ENCODE data around the gene MCM5. TPM values are rescaled to one million over a fixed set of nuclear protein-coding genes. Genes with fewer than 3 reads are reported as not detected.

The MCM5 gene
- total and polyA plus RNA-seq, 2 of the 13 experiments (the other 11 are each of a cell fraction or from before 2014, with no cell fraction given), result 40.2 to 93.5 TPM

DNA sequence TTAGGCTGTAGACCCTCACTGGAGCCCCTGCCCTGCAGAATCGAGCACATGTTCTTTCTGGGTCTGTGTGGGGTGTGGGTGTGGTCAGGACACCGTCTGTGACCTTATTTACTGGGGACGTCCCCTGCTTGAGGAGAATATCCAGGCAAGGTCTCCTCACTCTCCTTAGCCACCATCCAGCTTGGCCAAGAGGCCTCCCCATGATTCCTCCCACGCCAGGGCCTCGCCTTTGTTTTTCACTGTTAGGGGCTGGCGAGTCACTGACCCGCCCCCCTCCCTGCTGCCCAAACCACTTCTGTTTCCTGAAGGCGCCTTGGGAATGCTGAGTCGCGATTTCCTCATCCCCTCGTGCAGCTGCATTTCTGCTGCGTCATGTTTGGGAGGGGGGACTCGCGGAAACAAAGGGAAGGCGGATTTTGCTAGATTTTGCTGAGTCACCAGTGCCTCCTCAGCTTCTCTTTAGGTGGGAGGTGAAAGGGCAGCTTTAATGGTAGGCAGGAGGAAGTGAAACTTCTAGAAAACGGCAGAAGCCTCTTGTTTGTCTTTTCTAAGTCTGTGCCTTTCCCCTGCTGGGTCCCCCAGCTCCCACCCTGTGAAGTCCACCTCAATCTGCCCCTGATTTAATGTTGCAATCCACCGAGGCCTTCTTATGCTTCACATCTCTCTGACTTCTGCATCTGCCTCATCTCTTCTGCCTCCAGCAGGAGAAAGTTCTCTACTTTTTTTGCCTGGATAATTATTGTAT, 23.0 kb upstream of the MCM5 start (continued):
- TF ChIP-seq, protein P1, sequence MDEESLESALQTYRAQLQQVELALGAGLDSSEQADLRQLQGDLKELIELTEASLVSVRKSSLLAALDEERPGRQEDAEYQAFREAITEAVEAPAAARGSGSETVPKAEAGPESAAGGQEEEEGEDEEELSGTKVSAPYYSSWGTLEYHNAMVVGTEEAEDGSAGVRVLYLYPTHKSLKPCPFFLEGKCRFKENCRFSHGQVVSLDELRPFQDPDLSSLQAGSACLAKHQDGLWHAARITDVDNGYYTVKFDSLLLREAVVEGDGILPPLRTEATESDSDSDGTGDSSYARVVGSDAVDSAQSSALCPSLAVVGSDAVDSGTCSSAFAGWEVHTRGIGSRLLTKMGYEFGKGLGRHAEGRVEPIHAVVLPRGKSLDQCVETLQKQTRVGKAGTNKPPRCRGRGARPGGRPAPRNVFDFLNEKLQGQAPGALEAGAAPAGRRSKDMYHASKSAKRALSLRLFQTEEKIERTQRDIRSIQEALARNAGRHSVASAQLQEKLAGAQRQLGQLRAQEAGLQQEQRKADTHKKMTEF (CRISPR knock-in tag; IDR thresholded peaks at IDR 0.05), result peak; percentile 89; the same call in 1 of the 2 replicates
- TF ChIP-seq, protein P2, sequence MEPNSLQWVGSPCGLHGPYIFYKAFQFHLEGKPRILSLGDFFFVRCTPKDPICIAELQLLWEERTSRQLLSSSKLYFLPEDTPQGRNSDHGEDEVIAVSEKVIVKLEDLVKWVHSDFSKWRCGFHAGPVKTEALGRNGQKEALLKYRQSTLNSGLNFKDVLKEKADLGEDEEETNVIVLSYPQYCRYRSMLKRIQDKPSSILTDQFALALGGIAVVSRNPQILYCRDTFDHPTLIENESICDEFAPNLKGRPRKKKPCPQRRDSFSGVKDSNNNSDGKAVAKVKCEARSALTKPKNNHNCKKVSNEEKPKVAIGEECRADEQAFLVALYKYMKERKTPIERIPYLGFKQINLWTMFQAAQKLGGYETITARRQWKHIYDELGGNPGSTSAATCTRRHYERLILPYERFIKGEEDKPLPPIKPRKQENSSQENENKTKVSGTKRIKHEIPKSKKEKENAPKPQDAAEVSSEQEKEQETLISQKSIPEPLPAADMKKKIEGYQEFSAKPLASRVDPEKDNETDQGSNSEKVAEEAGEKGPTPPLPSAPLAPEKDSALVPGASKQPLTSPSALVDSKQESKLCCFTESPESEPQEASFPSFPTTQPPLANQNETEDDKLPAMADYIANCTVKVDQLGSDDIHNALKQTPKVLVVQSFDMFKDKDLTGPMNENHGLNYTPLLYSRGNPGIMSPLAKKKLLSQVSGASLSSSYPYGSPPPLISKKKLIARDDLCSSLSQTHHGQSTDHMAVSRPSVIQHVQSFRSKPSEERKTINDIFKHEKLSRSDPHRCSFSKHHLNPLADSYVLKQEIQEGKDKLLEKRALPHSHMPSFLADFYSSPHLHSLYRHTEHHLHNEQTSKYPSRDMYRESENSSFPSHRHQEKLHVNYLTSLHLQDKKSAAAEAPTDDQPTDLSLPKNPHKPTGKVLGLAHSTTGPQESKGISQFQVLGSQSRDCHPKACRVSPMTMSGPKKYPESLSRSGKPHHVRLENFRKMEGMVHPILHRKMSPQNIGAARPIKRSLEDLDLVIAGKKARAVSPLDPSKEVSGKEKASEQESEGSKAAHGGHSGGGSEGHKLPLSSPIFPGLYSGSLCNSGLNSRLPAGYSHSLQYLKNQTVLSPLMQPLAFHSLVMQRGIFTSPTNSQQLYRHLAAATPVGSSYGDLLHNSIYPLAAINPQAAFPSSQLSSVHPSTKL (CRISPR knock-in tag; IDR thresholded peaks at IDR 0.05), result peak; percentile 94
- TF ChIP-seq, protein P3, sequence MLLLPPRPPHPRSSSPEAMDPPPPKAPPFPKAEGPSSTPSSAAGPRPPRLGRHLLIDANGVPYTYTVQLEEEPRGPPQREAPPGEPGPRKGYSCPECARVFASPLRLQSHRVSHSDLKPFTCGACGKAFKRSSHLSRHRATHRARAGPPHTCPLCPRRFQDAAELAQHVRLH (CRISPR knock-in tag; IDR thresholded peaks at IDR 0.05; ENCODE audit: borderline replicate concordance, low read depth), result peak; percentile 74; the same call in 1 of the 2 replicates
- peak; percentile 67 for TF ChIP-seq THAP11 (CRISPR knock-in tag; IDR thresholded peaks at IDR 0.05)
- peak; percentile 82; the same call in 1 of the 2 replicates for TF ChIP-seq HOXA3 (CRISPR knock-in tag; IDR thresholded peaks at IDR 0.05)
- TF ChIP-seq, protein P4, sequence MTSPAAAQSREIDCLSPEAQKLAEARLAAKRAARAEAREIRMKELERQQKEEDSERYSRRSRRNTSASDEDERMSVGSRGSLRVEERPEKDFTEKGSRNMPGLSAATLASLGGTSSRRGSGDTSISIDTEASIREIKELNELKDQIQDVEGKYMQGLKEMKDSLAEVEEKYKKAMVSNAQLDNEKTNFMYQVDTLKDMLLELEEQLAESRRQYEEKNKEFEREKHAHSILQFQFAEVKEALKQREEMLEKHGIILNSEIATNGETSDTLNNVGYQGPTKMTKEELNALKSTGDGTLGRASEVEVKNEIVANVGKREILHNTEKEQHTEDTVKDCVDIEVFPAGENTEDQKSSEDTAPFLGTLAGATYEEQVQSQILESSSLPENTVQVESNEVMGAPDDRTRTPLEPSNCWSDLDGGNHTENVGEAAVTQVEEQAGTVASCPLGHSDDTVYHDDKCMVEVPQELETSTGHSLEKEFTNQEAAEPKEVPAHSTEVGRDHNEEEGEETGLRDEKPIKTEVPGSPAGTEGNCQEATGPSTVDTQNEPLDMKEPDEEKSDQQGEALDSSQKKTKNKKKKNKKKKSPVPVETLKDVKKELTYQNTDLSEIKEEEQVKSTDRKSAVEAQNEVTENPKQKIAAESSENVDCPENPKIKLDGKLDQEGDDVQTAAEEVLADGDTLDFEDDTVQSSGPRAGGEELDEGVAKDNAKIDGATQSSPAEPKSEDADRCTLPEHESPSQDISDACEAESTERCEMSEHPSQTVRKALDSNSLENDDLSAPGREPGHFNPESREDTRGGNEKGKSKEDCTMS (CRISPR knock-in tag; conservative IDR thresholded peaks at IDR 0.05), result no peak
- TF ChIP-seq FOXM1 (CRISPR knock-in tag; IDR thresholded peaks at IDR 0.05), result no peak
- peak; percentile 24; the same call in 1 of the 2 replicates for TF ChIP-seq TAF1 (CRISPR knock-in tag; IDR thresholded peaks at IDR 0.05)
- TF ChIP-seq, protein P5, sequence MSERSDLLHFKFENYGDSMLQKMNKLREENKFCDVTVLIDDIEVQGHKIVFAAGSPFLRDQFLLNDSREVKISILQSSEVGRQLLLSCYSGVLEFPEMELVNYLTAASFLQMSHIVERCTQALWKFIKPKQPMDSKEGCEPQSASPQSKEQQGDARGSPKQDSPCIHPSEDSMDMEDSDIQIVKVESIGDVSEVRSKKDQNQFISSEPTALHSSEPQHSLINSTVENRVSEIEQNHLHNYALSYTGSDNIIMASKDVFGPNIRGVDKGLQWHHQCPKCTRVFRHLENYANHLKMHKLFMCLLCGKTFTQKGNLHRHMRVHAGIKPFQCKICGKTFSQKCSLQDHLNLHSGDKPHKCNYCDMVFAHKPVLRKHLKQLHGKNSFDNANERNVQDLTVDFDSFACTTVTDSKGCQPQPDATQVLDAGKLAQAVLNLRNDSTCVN (CRISPR knock-in tag; IDR thresholded peaks at IDR 0.05; ENCODE audit: borderline replicate concordance), result peak; percentile 29; the same call in 1 of the 2 replicates
- TF ChIP-seq, protein P6, sequence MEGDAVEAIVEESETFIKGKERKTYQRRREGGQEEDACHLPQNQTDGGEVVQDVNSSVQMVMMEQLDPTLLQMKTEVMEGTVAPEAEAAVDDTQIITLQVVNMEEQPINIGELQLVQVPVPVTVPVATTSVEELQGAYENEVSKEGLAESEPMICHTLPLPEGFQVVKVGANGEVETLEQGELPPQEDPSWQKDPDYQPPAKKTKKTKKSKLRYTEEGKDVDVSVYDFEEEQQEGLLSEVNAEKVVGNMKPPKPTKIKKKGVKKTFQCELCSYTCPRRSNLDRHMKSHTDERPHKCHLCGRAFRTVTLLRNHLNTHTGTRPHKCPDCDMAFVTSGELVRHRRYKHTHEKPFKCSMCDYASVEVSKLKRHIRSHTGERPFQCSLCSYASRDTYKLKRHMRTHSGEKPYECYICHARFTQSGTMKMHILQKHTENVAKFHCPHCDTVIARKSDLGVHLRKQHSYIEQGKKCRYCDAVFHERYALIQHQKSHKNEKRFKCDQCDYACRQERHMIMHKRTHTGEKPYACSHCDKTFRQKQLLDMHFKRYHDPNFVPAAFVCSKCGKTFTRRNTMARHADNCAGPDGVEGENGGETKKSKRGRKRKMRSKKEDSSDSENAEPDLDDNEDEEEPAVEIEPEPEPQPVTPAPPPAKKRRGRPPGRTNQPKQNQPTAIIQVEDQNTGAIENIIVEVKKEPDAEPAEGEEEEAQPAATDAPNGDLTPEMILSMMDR (CRISPR knock-in tag; IDR thresholded peaks at IDR 0.05), result no peak
- TF ChIP-seq SPEN (CRISPR knock-in tag; IDR thresholded peaks at IDR 0.05; ENCODE audit: low read depth), result 0 out of 2 replicates have a peak, but pooled peaks have one; percentile 40
- no peak for TF ChIP-seq ZNF550 (CRISPR knock-in tag; IDR thresholded peaks at IDR 0.05; ENCODE audit: borderline replicate concordance)
- peak; percentile 32; the same call in 1 of the 2 replicates for TF ChIP-seq ZNF232 (CRISPR knock-in tag; IDR thresholded peaks at IDR 0.05; ENCODE audit: borderline replicate concordance)
- TF ChIP-seq, protein P7, sequence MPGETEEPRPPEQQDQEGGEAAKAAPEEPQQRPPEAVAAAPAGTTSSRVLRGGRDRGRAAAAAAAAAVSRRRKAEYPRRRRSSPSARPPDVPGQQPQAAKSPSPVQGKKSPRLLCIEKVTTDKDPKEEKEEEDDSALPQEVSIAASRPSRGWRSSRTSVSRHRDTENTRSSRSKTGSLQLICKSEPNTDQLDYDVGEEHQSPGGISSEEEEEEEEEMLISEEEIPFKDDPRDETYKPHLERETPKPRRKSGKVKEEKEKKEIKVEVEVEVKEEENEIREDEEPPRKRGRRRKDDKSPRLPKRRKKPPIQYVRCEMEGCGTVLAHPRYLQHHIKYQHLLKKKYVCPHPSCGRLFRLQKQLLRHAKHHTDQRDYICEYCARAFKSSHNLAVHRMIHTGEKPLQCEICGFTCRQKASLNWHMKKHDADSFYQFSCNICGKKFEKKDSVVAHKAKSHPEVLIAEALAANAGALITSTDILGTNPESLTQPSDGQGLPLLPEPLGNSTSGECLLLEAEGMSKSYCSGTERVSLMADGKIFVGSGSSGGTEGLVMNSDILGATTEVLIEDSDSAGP (CRISPR knock-in tag; IDR thresholded peaks at IDR 0.05; ENCODE audit: borderline replicate concordance), result peak; percentile 76; the same call in 1 of the 2 replicates

Measured in HepG2 (cell line).